ENCODE measurements around the gene RBFOX2.

GRCh38 chr22:35904336-35904692, 124.3 kb downstream of the RBFOX2 start:
- TF ChIP-seq CTCF (IDR thresholded peaks at IDR 0.05) = no peak
- TF ChIP-seq POLR2A (IDR thresholded peaks at IDR 0.05) = no peak

Data from Peyer's patch (tissue), 4 donors.